ENCODE measurements around the gene ZC3H7B.
"Not testable (repeated sequence)": the region's sequence is repeated elsewhere in the genome, so short reads cannot be mapped to it uniquely, and the experiment has no call there.

Gene ZC3H7B

DNA sequence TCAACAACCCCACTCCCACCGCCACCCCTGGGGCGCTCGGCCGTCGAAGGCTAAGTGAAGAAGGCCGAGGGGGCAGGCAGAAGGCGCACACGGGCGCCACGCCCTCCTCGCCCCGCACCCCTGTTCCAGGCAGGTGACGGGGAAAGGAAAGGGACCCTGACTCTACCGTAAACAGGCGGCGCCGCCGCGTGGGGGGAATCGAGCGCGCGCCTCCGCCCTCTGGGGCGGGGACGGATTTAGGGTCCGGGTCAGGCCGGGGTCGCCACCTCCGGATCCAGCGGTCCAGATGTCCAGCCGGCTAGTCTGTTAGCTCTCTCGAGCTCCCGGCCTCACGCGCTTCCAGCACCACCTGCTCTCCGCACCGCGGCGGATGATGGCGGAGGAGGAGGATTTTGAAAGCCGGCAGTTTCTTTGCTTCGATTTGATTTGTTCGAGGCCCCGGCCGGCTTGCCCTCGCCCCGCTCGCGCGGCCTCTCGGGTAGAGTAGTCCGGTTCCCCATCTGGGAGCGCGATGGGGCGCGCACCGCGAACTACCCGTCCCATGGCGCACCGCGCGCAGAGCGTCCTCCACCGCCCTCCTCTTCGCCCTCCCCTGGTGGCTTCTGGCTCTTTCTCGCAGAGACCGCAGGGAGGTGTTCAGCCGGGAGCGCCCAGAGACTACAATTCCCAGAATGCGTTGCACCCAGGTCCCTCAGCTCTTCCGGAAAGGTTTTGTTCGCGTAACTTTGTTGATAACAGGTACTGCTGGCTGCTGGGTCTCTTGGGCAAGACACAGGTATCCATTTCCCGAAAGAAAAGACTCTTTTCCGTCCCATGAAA is 15.3 kb upstream of the ZC3H7B start, which contains the start of gene RANGAP1:
RANGAP1 (minus strand) TSS at position 368 of the 819 bp plus-strand sequence. CDS start 5,143 bp downstream, outside the sequence.
- peak; percentile 98 for DNase-seq

DNA sequence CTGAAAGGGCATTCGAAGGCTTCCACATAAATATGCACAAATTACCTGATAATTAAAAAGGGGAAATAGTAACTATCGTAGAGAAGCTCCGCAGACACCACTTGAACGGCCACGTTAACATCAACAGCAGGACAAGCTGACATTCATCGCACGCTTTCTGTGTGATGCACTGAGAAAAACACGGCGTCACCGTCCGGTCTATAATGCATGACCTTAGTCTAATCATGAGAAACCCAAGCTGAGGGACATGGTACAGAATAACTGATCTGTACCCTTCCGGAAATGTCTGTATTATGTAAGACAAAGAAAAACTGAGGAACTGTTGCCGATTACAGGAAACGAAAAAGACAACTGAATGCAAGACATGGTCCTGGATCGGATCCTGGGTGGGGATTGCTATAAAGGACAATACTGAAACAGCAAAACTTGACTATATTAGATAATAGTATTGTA is 14.7 kb upstream of the ZC3H7B start:
- peak; percentile 64 to 65 for DNase-seq

DNA sequence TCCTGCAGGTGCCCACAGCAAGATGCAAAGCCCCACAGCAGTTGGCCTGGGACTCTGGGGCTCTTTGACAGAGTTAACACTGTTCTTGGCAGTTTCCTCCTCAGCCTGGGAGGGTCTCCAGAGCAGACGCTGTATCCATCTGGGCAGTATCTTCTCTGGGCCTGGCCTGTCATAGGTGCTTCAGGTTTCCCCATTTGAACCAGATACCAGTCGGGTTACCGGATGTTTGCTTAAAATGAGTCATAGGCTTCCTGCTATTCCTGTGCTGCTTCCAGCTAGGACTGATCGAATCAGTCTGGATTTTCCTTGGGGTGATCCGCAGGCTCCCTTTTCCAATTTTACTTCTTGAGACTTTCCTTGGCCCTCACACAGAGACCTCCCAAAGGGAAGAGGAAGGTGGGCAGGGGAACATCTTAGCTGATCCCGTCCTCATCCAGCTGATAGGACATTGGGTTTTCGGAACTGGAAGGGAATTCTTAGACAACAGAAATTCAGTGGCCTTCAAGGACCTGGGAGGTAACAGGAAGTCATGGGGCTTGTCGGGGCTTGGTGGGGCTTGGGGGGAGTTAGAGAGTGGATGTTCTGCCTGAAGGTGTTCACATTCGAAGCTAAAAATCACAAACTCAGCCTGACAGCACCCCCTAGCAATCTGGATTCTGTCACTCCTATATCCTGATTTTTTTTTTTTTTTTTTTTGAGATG is 12.9 kb upstream of the ZC3H7B start:
- no peak for DNase-seq

GRCh38 chr22:41289671-41290070 is 11.7 kb upstream of the ZC3H7B start:
- DNase-seq, result no peak

DNA sequence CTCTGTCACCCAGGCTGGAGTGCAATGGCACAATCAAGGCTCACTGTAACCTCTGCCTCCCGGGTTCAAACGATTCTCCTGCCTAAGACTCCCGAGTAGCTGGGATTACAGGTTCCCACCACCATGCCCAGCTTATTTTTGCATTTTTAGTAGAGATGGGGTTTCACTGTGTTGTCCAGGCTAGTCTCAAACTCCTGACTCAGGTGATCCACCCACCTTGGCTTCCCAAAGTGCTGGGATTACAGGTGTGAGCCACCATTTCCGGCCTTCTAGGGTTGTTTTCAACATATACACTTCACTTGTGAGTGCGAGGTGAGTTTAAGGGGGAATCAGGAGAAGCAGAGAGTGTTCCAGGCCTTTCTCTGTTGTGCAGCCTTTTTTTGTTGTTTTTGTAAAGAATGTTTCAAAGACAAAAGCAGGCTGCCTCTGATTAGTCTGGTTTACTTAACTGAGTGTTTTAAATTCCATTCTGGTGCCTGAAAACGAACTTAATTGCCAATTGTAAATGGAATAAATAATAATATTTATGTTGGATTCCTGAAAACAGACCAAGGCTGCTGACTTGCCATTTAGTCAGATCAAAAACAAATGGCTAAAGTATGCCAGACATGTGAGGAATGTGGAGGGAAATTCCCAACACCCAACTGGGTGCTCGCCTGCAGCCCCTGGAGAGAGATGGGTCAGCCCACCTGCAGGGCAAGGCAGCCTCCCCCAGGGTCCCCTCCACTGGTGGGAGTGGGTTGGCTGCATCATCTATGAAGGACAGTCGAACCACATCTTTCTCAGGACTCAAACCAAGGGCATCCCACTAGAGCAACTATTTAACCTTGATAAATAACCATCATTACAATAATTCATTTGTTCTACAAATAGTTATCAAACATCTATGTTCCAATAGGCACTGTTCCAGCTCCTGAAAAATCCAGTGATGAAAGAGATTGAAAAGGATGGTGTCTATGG is 10.8 kb upstream of the ZC3H7B start:
- DNase-seq, result no peak

DNA sequence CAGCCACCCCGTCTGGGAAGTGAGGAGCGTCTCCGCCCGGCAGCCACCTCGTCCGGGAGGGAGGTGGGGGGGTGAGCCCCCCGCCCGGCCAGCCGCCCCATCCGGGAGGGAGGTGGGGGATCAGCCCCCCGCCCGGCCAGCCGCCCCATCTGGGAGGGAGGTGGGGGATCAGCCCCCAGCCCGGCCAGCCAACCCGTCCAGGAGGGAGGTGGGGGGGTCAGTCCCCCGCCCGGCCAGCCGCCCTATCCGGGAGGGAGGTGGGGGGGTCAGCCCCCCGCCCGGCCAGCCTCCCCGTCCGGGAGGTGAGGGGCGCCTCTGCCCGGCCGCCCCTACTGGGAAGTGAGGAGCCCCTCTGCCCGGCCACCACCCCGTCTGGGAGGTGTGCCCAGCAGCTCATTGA is 6.5 kb upstream of the ZC3H7B start:
- not testable (repeated sequence) for DNase-seq

DNA sequence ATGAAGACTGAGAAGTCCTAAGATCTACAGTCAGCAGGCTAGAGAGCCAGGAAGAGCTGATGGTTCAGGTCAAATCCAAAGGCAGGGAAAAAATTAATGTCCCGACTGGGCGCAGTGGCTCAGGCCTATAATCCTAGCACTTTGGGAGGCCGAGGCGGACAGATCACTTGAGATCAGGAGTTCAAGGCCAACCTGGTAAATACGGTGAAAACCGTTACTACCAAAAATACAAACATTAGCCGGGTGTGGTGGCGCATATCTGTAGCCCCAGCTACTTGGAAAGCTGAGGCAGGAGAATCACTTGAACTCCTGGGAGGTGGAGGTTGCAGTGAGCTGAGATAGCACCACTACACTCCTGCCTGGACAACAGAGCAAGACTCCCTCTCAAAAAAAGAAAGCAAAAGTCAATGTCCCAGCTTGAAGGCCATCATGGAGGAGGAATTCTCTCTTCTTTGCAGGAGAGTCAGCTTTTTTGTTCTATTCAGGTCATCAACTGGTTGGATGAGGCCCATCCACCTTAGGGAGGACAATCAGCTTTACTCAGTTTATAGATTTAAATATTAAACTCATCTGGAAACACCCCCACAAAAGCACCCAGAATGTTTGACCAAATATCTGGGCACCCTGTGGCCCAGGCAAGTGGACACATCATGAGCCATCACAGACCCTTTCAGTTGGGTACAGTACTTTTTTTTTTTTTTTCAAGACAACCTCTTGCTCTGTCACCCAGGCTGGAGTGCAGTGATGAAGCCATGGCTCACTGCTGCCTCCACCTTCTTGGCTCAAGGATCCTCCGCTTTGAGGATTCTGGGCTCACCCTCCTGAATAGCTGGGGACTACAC is 4.3 kb upstream of the ZC3H7B start:
- no peak for DNase-seq

- no peak for DNase-seq
Observed at GRCh38 chr22:41300661-41301060, 664 bp upstream of the ZC3H7B start.

DNA sequence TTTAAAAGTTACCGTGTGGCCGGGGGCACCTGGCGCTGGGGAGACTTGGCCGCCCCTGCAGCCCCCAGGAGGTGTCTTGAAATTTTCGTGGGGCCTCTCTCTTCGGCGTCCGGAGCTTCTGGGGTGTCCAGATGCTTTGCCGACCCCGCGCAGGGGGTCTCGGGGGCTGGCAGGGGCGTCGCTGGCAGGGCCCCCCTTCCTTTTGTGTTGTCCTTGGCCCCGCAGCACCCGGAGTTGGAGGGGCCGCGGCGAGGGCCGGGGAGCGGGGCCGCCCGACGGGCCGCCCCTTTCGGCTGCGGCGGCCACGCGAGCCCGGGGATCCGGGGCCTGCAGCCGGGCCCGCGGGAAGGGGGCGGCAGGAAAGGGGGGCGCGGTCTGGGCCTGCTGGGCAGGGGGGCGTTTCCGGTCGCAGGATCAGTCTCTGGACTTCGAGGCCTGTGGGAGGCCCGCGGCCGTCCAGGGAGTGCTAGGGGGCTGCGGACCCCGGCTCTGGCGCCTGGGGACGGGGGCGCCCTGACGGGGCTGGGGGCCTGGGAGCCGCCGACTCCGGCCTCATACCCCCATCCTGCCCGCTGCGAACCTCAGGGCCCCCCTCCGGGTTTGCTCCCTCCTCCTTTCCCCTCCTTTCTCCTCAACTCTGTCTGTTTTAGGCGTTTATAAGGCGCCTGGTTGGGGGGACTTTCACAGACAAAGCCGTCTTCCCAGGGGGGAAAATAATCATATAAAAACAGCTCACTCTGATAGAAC is 869 bp downstream of the ZC3H7B start:
- peak in 1 of 2 donors; percentile 13 for DNase-seq

- no peak for DNase-seq
Observed at GRCh38 chr22:41302811-41303210, 1.5 kb downstream of the ZC3H7B start.

DNA sequence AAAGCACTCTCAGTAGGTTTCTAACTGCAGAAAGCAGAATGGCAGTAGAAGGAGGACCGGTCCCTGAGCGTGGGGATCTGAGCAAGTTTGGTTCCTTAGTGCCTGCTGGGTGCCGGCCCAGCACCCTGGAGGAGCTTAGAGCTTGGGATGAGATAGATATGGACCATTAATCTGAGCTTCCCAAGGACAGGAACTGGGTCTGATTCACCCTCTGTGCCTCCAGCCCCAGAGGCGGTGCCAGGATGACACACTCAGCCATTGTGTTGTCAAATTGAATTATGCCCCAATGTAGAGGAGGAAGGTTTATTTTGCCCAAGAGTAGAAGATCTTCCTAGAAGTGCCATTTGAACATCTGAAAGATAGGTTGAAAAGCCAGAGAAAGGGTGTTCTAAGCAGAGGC is 4.3 kb downstream of the ZC3H7B start:
- no peak for DNase-seq

DNA sequence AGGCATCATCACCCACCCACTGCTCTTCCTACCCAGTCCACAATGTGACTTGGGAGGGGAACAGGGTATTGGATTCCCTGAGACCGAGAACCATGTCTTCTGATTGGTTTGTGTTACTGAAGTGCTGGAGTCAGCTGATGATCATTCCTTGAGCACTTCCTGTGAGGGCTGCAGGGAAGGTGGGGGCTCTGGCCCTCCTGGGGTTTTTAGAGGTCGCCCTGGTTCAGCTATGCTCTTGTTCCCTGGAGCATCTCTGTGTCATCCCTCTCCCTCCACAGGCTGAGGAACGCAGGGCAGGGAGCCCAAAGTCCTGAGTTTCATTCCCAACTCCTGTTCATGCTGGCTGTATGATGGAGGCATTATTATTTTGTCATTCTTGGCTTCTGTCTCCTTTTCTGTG is 6.7 kb downstream of the ZC3H7B start:
- no peak for DNase-seq

- DNase-seq, result no peak
Observed at GRCh38 chr22:41308544-41308947, 7.2 kb downstream of the ZC3H7B start.

- no peak for DNase-seq
Observed at GRCh38 chr22:41310336-41310735, 9.0 kb downstream of the ZC3H7B start.

- DNase-seq, result no peak
Observed at GRCh38 chr22:41311487-41311886, 10.2 kb downstream of the ZC3H7B start.

DNA sequence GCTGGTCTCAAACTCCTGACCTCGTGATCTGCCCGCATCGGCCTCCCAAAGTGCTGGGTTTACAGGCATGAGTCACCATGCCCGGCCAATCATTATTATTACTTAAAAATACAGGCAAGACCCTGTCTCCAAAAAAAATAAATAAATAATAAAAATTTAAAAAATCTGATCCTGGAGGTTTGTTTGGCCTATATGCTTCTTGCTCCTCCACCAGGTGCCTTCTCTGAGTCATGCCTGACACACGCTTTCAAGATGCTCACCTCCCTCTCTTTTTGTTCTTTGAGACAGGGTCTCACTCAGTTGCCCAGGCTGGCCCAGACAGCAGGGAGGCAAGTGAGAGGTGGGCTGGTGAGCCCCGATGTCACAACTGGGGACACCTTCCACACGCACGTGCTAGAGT is 13.5 kb downstream of the ZC3H7B start:
- no peak for DNase-seq

GRCh38 chr22:41315586-41315985 is 14.3 kb downstream of the ZC3H7B start:
- DNase-seq, result no peak

- no peak for DNase-seq
Observed at GRCh38 chr22:41320416-41321240, 19.3 kb downstream of the ZC3H7B start.

DNA sequence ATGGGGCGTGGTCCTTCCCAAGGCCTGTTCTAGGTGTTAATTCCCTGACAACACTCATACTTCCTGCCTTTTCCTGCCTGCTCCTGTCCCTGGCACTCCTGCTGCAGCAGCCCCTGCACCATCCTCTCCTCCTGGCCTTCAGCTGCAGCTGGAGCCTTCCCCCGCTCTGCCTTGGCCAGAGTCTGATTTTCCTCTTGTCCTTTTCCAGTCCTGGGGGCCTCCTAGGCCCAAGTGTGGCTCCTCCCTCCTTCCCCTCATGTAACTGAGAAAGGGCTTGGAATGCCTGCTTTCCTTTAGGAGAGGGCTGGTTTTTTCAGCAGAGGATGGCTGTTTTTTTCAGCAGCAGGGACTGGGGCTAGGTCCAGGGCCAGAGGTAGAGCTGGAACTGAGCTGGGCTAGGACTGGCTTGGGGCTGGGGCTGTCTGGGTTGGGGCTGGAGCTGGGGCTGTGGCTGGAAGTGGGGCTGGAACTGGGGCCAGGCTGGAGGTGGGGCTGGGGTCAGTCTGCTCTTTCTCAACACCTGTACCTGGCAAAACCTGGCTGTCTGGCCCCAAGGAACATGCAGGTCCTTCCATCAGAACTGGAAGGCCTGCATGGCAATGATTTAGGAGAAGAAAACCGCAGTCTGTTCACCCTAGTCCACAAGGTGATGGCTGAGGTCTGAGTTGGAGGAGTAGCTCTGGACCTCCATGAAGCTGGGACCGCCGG is 23.6 kb downstream of the ZC3H7B start:
- DNase-seq, result no peak

DNA sequence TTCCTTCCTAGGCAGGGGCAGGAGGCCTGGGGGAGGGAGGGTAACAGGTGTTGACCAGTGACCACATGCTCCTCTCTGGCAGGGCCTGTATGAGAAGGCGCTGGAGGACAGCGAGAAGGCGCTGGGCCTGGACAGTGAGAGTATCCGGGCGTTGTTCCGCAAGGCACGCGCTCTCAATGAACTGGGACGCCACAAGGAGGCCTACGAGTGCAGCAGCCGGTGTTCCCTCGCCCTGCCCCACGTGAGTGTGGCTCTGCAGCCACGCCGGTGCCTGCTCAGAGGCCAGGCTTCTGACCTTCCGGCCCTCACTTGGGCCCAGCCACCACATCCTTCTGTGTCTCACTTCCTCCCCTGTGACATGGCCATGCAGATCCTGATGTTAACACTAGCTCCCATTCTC is 25.8 kb downstream of the ZC3H7B start:
- DNase-seq, result no peak

Data from CD4-positive, alpha-beta T cell treated with Interleukin-1 beta for 1 hour (primary cell).